Umbilical cord (tissue), 2 donors: ENCODE measurements around the gene WDR70. TPM values are rescaled to one million over a fixed set of nuclear protein-coding genes. Genes with fewer than 3 reads are reported as not detected.
A peak's percentile ranks its signal among the peaks of the same experiment; 100 is the strongest.
"Not testable (repeated sequence)": the region's sequence is repeated elsewhere in the genome, so short reads cannot be mapped to it uniquely, and the experiment has no call there.

Experiments
- DNase-seq: peaks from one replicate; pipeline ENCODE4 v3.0.0-alpha.2; 2015; ENCODE audit warnings: low spot score
- total RNA-seq: library from RNA; depleted of rRNA; stranded (reverse); fragments of >200 nt; gene quantifications from one replicate; pipeline ENCODE4 v1.2.3, GENCODE V29; 2014; ENCODE audit warnings: low replicate concordance; ENCODE audit not compliant: insufficient read depth

Gene WDR70
- total RNA-seq, 1 donor from 2014 or later, result 17.3 TPM

DNA sequence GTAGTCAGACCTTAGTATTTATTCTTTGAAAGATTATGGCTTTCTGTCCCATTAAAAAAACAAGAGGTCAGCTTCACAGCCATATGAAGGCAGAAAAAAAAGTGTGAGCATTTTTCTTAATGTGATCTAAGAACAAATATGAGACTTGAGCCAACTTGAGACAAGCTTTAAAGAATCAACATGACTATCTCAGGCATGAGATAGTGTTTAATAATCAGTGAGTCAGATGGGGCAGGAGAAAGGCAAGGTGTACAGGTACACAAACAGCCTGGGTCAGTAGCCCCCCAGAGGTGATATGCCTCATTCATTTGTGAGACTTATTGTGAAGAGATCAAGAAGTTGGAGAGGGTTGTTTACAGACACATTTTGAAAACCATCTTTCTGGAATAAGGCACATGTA is 377.1 kb downstream of the WDR70 start:
- DNase-seq, result no peak

DNA sequence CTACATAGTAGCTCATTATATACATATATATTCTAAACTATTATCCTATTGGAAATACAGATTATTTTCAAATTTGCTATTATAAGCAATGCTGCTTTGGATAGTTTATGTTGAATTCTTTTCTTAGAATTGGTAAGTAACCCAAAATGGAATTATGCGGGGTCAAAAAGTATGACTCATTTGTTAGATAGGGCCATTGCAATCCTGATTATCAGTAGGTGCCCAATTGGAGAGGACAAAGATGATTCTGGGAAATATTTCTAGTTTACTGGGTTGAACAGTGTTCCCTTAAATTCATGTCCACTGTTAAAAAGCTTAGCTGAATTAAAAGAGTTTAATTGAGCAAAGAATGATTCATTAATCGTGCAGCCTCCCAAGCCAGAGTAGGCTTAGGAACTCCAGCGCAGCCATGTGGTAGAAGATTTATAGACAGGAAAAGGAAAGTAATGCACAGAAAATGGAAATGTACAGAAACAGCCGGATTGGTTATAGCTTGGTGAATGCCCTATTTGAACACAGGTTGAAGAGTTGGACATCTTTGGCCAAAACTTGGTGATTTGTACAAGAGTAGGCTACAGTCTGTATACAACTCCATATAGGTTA is 379.0 kb downstream of the WDR70 start:
- no peak for DNase-seq

DNA sequence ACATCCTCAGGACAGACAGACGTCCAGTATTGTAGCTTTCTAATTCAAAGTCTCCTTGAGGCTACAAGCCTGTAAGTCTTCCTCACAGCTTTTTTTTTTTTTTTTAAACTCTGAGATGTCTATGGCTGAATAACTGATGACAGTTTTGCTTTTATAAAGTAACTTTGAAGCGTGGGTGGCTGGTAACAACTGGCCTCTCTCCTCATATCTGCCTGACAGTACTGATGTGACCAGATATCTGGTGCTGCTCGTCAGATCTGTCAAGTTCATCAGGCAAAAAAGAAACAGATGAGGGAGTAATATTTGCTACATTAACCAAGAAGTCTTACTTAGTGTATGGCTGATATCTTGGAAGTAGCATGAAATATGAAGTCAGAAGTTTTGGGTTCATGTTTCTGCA is 388.1 kb downstream of the WDR70 start:
- DNase-seq, result no peak

GRCh38 chr5:37767961-37768360 is 388.8 kb downstream of the WDR70 start:
- DNase-seq, result no peak

- DNase-seq, result no peak
Measured at GRCh38 chr5:37768371-37768770, 389.3 kb downstream of the WDR70 start.

DNA sequence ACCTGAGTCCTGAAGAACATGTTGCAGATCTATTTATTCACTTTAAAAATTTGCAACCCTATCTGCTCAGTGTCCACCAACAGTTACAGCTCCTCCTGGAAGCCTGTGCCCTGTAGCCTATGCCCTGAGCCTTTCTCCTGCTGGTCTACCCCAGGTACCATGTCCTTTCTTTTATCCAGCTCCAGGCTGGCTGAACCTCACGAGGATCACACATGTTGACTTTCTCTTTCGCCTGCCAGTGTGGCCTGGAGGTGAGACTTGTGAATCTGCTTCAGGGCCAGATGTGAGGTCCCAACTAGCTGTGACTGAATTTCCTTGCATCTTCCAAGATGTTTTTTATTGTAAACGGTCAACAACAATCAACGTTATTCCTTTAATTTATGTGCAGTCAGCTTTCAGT is 390.0 kb downstream of the WDR70 start:
- DNase-seq, result no peak

DNA sequence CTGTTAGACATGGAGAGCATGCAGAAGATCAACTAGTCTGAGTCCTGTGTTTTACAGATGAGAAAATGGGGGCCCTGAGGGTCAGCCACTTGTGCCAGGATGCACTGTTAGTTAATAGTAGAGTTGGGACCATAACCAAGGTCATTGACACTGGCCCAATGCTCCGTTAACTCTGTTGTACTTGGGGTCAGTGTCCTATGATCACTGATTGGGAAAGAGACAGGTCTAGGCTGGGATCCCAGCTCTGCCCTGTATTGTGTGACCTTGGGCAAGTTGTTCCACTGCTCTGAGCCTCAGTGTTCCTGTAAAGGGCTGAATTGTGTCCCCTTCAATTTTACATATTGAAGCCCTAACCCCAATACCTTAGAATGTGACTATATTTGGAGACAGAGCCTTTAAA is 390.7 kb downstream of the WDR70 start:
- DNase-seq, result no peak

DNA sequence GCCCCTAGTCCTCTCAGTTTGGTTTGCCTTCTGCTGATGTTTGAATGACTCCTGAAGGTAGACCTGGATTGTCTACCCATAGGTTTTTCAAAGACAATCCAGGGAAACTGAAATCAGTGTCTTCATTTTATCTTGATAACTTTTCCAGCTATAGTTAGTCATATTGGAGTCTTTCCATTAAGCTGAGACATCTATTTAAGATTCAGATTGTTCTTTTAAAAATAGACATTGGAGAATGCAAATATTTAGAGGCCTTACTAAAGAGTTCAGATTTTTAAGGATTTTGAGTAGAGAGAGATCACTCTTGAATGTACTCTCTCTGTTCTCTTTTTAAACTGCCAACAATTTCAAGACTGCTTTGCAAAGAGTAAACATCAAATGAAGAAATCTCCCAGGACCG is 391.7 kb downstream of the WDR70 start:
- DNase-seq, result no peak

GRCh38 chr5:37771203-37771611 is 392.1 kb downstream of the WDR70 start:
- DNase-seq, result peak; percentile 49

- DNase-seq, result no peak
Measured at GRCh38 chr5:37771731-37772130, 392.6 kb downstream of the WDR70 start.

- no peak for DNase-seq
Measured at GRCh38 chr5:37772255-37772654, 393.1 kb downstream of the WDR70 start.

- DNase-seq, result no peak
Measured at GRCh38 chr5:37773809-37774208, 394.7 kb downstream of the WDR70 start.

GRCh38 chr5:37774912-37775483 is 395.9 kb downstream of the WDR70 start:
- no peak for DNase-seq

- DNase-seq, result peak; percentile 6
Measured at GRCh38 chr5:37776826-37777225, 397.7 kb downstream of the WDR70 start.

- DNase-seq, result peak; percentile 31
Measured at GRCh38 chr5:37777432-37778130, 398.5 kb downstream of the WDR70 start.

- not testable (repeated sequence) for DNase-seq
Measured at GRCh38 chr5:37781409-37781808, 402.3 kb downstream of the WDR70 start.

DNA sequence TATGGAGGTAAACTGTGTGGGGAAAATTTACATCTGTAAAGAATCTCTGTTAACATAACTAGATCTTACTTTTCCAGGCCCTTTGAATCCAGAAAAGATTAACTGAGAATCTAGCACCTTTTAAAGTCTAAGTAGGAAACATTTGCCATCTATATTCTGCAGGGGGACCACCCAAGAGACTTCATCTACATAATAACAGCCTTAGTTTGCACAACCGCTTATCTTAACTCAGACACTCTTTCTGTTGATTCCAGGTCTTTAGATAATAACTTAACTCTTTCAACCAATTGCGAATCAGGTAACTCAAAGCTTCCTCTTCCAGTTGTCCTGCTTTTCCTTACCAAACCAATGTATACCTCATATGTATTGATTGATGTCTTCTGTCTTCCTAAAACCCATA is 407.3 kb downstream of the WDR70 start:
- no peak for DNase-seq

- no peak for DNase-seq
Measured at GRCh38 chr5:37786862-37787519, 407.9 kb downstream of the WDR70 start.

DNA sequence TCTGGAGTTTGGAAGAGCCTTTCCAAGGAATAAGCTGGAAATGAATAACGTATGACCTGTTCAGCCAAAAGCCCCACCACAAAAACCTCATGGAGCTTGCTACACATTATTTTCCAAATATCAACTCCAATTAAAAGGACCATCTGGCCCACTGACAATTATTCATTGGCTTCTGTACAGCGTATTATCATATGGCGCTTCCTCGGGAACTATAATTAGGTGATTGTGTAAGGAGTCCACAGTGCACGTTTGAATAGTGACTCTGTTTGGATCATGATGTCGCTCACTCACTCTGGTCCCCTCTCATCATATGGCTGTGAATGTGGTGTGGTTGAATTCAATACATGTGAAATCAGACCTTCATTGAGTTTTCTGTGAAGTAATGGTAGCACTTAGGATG is 408.6 kb downstream of the WDR70 start:
- DNase-seq, result no peak

GRCh38 chr5:37789991-37790390 is 410.9 kb downstream of the WDR70 start:
- no peak for DNase-seq

DNA sequence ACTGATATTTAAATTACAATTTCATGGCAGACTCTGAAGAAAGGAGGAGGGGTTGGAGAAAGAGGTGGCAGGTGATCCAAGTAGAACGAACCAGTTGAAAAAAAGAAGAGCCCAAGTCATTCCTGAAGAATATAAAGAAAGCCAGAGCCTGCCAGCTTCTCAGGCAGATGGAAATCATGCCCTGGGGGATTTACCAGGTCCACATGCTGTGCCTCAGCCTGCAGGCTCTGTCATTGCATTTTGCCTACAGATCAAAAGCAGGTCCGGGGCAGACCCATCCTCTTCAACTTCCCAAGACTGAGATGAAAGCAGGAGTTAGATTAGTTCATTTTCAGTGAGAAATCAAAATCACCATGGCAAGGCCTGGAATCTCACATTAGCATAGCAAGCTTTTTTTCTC is 412.2 kb downstream of the WDR70 start:
- DNase-seq, result no peak

GRCh38 chr5:37792975-37793631 is 414.0 kb downstream of the WDR70 start:
- DNase-seq, result no peak
